ENCODE data around the gene CMTM8.

Gene CMTM8

GRCh38 chr3:32313723-32314473, 75.4 kb downstream of the CMTM8 start:
- no peaks in the 10 kb centered on the region for H3K9me3 ChIP-seq (ENCODE audit: control insufficient read depth, low read length)
- H3K36me3 ChIP-seq (ENCODE audit: control insufficient read depth, insufficient read depth, low read length), result no peaks in the 10 kb centered on the region
- no peak overlapping the region for H3K4me3 ChIP-seq (ENCODE audit: insufficient read depth, low read depth, low read length)
- 84% methylated on average over 5 of the region's 5 CpGs for WGBS, 2 experiments
- no peak overlapping the region for H3K27ac ChIP-seq (ENCODE audit: insufficient read depth, low read depth, low read length, poor library complexity, severe bottlenecking)
- peaks cover 8% of the 10 kb centered on the region for H3K4me1 ChIP-seq (ENCODE audit: control insufficient read depth, insufficient read depth, low read length)
- H3K27me3 ChIP-seq (ENCODE audit: control insufficient read depth, insufficient read depth, low read length, poor library complexity, severe bottlenecking), result no peaks in the 10 kb centered on the region

DNA sequence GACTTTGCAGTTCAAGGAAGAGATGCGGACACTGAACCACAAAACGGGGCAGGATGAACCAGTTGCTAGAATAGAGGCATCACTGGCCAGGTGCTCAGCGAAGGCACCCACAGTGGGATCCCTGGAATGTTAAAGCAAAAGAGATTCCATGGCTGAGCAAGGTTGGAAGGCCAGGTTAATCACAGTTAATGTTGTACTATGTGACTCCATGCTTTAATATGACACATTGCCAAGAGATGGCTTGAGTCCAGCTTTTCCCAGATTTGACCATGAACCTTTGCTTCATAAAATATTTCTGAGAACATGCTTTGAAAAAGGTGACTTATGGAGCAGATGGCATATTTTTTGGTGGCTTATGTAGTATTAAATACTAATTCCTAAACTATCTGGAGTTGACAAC, 77.0 kb downstream of the CMTM8 start:
- H3K27ac ChIP-seq (ENCODE audit: insufficient read depth, low read depth, low read length, poor library complexity, severe bottlenecking), result no peak overlapping the region
- no peaks in the 10 kb centered on the region for H3K36me3 ChIP-seq (ENCODE audit: control insufficient read depth, insufficient read depth, low read length)
- no peaks in the 10 kb centered on the region for H3K9me3 ChIP-seq (ENCODE audit: control insufficient read depth, low read length)
- WGBS, 2 experiments, result 95 to 97% methylated on average over 3 of the region's 3 CpGs
- no peak overlapping the region for H3K4me3 ChIP-seq (ENCODE audit: insufficient read depth, low read depth, low read length)
- H3K4me1 ChIP-seq (ENCODE audit: control insufficient read depth, insufficient read depth, low read length), result peaks cover 13% of the 10 kb centered on the region
- H3K27me3 ChIP-seq (ENCODE audit: control insufficient read depth, insufficient read depth, low read length, poor library complexity, severe bottlenecking), result no peaks in the 10 kb centered on the region

- Histone ChIP-seq H3K4me1 (ENCODE audit: control insufficient read depth, insufficient read depth, low read length) (peaks cover 22% of the 10 kb centered on the region), H3K27ac (ENCODE audit: insufficient read depth, low read depth, low read length, poor library complexity, severe bottlenecking) (peak overlapping the region; percentile 11), H3K4me3 (ENCODE audit: insufficient read depth, low read depth, low read length) (no peak overlapping the region), H3K36me3 (ENCODE audit: control insufficient read depth, insufficient read depth, low read length) (no peaks in the 10 kb centered on the region), H3K27me3 (ENCODE audit: control insufficient read depth, insufficient read depth, low read length, poor library complexity, severe bottlenecking) (no peaks in the 10 kb centered on the region), H3K9me3 (ENCODE audit: control insufficient read depth, low read length) (no peaks in the 10 kb centered on the region)
- WGBS, 2 experiments, result 56 to 68% methylated on average over 2 of the region's 2 CpGs
Observed at GRCh38 chr3:32316319-32316718, 77.8 kb downstream of the CMTM8 start.

DNA sequence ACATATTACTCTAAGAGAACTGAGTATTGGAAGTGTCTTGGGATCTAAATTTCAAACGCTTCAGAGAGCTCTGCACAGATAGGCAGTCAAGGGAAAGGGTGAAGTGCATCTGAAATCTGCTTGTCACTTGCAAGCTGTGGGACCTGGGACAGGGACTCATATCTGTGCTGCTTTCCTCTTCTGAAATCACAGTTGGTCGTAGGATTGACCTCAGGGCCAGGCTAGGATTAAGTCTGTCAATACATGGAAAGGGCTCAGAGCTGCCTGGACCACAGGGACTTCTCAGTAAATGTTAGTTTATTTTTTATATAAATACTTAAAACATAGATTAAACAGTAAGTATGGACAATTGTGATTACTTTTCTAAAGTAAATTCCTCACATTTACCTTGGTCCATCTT, 78.5 kb downstream of the CMTM8 start:
- H3K9me3 ChIP-seq (ENCODE audit: control insufficient read depth, low read length), result no peaks in the 10 kb centered on the region
- peak overlapping the region; percentile 11 for H3K27ac ChIP-seq (ENCODE audit: insufficient read depth, low read depth, low read length, poor library complexity, severe bottlenecking)
- H3K4me3 ChIP-seq (ENCODE audit: insufficient read depth, low read depth, low read length), result no peak overlapping the region
- H3K27me3 ChIP-seq (ENCODE audit: control insufficient read depth, insufficient read depth, low read length, poor library complexity, severe bottlenecking), result no peaks in the 10 kb centered on the region
- no peaks in the 10 kb centered on the region for H3K36me3 ChIP-seq (ENCODE audit: control insufficient read depth, insufficient read depth, low read length)
- 79% methylated on average over 2 of the region's 2 CpGs for WGBS, 2 experiments
- H3K4me1 ChIP-seq (ENCODE audit: control insufficient read depth, insufficient read depth, low read length), result peaks cover 23% of the 10 kb centered on the region

GRCh38 chr3:32319607-32320006, 81.1 kb downstream of the CMTM8 start:
- no peak overlapping the region for H3K4me3 ChIP-seq (ENCODE audit: insufficient read depth, low read depth, low read length)
- no peaks in the 10 kb centered on the region for H3K36me3 ChIP-seq (ENCODE audit: control insufficient read depth, insufficient read depth, low read length)
- WGBS, 2 experiments, result 90 to 97% methylated on average over 2 of the region's 2 CpGs
- H3K27ac ChIP-seq (ENCODE audit: insufficient read depth, low read depth, low read length, poor library complexity, severe bottlenecking), result no peak overlapping the region
- no peaks in the 10 kb centered on the region for H3K27me3 ChIP-seq (ENCODE audit: control insufficient read depth, insufficient read depth, low read length, poor library complexity, severe bottlenecking)
- H3K4me1 ChIP-seq (ENCODE audit: control insufficient read depth, insufficient read depth, low read length), result peaks cover 34% of the 10 kb centered on the region
- H3K9me3 ChIP-seq (ENCODE audit: control insufficient read depth, low read length), result no peaks in the 10 kb centered on the region

DNA sequence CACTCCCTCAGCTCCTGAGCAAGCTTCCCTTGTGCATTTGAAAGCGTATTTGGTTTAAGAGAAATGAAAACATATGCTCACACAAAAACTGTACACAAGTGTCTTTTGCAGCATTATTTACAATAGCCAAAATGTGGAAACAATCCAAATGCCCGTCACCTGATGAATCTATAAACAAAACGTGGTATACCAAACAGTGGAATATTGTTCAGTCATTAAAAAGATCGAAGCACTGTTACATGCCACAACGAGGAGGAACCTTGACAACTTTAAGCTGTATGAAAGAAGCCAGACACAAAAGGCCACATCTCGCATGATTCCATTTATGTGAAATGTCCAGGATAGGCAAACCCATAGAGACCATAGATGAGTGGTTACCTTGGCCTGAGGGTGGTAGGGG, 81.6 kb downstream of the CMTM8 start:
- H3K27ac ChIP-seq (ENCODE audit: insufficient read depth, low read depth, low read length, poor library complexity, severe bottlenecking), result no peak overlapping the region
- H3K4me3 ChIP-seq (ENCODE audit: insufficient read depth, low read depth, low read length), result no peak overlapping the region
- peaks cover 39% of the 10 kb centered on the region for H3K4me1 ChIP-seq (ENCODE audit: control insufficient read depth, insufficient read depth, low read length)
- WGBS, 2 experiments, result 94 to 96% methylated on average over 6 of the region's 6 CpGs
- H3K9me3 ChIP-seq (ENCODE audit: control insufficient read depth, low read length), result no peaks in the 10 kb centered on the region
- H3K36me3 ChIP-seq (ENCODE audit: control insufficient read depth, insufficient read depth, low read length), result no peaks in the 10 kb centered on the region
- H3K27me3 ChIP-seq (ENCODE audit: control insufficient read depth, insufficient read depth, low read length, poor library complexity, severe bottlenecking), result no peaks in the 10 kb centered on the region

DNA sequence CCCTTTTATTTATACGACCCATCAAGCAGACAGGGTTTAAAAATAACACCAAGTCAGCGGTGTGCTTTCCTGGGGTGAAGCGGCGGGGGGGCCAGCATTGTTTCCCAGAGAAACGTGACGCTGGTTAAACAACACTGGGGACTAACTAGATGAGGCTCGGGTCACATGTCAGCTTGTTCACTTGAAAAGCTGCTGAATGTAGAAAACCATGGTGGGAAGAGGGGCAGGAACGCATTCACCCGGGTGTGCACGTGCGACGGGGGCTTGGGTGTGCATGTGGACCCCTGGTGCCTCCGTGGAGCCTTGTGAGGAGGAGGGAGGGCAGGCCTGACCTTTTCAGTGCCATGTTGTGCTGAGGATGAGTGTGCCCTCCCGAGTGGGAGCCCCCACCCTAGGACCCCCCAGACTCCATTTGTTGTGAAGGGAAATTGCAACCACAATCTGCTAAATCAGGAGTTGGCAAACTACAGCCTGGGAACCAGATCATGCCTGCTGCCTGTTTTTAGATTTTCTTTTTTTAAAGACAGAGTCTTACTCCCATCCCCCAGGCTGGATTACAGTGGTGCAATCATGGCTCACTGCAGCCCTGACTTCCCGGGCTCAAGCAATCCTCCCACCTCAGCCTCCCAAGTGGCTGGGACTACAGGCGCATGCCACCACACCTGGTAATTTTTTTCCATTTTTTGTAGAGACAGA, 82.8 kb downstream of the CMTM8 start:
- H3K36me3 ChIP-seq (ENCODE audit: control insufficient read depth, insufficient read depth, low read length), result no peaks in the 10 kb centered on the region
- peak overlapping the region; percentile 86 for H3K27ac ChIP-seq (ENCODE audit: insufficient read depth, low read depth, low read length, poor library complexity, severe bottlenecking)
- no peaks in the 10 kb centered on the region for H3K9me3 ChIP-seq (ENCODE audit: control insufficient read depth, low read length)
- H3K27me3 ChIP-seq (ENCODE audit: control insufficient read depth, insufficient read depth, low read length, poor library complexity, severe bottlenecking), result no peaks in the 10 kb centered on the region
- peaks cover 51% of the 10 kb centered on the region for H3K4me1 ChIP-seq (ENCODE audit: control insufficient read depth, insufficient read depth, low read length)
- H3K4me3 ChIP-seq (ENCODE audit: insufficient read depth, low read depth, low read length), result no peak overlapping the region
- 27 to 35% methylated on average over 16 of the region's 16 CpGs for WGBS, 2 experiments

GRCh38 chr3:32322311-32322710, 83.8 kb downstream of the CMTM8 start:
- Histone ChIP-seq H3K4me1 (ENCODE audit: control insufficient read depth, insufficient read depth, low read length) (peaks cover 43% of the 10 kb centered on the region), H3K27me3 (ENCODE audit: control insufficient read depth, insufficient read depth, low read length, poor library complexity, severe bottlenecking) (no peaks in the 10 kb centered on the region), H3K27ac (ENCODE audit: insufficient read depth, low read depth, low read length, poor library complexity, severe bottlenecking) (no peak overlapping the region), H3K36me3 (ENCODE audit: control insufficient read depth, insufficient read depth, low read length) (no peaks in the 10 kb centered on the region), H3K4me3 (ENCODE audit: insufficient read depth, low read depth, low read length) (no peak overlapping the region), H3K9me3 (ENCODE audit: control insufficient read depth, low read length) (no peaks in the 10 kb centered on the region)
- WGBS, 2 experiments, result 100% methylated on average over 1 of the region's 1 CpG

DNA sequence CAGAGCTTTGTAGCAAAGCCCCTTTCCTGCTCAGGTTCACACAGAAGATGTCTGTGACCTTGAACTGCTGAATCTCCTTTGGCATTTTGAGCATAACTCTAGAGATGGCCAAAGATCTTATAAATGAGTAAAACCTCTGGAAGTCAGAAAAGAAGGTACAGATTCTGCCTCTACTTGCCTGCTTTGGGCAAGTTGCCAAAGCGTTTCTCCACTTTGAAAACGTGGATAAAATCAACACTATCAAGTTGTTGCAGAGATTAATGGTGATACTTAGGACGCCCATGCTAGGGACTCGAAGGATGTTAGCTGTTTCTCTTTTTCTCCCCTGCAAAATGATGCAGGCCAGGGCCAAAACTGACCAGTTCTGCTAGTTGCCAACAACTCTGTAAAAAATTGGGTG, 85.1 kb downstream of the CMTM8 start:
- H3K27me3 ChIP-seq (ENCODE audit: control insufficient read depth, insufficient read depth, low read length, poor library complexity, severe bottlenecking), result no peaks in the 10 kb centered on the region
- no peaks in the 10 kb centered on the region for H3K36me3 ChIP-seq (ENCODE audit: control insufficient read depth, insufficient read depth, low read length)
- no peak overlapping the region for H3K4me3 ChIP-seq (ENCODE audit: insufficient read depth, low read depth, low read length)
- peaks cover 43% of the 10 kb centered on the region for H3K4me1 ChIP-seq (ENCODE audit: control insufficient read depth, insufficient read depth, low read length)
- no peaks in the 10 kb centered on the region for H3K9me3 ChIP-seq (ENCODE audit: control insufficient read depth, low read length)
- no peak overlapping the region for H3K27ac ChIP-seq (ENCODE audit: insufficient read depth, low read depth, low read length, poor library complexity, severe bottlenecking)
- WGBS, 2 experiments, result 91 to 92% methylated on average over 4 of the region's 4 CpGs

DNA sequence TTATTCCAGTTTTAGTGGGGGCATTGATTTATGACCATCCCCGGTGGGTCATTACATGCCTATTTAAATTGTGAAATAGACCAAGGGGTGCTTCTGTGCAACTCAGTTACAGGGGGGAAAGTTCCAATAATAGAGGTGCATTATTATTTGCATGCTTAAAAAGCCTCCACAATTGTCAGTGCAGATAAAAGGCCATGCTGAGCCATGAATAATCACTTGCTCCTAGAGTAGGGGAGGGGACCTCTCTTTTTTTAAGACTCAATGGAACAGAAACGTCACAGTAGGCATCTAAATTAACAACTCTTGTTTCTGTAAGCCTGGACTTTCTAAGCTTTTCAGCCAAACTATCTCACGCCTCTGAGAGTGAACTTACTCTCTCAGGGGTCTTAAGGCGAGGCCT, 86.7 kb downstream of the CMTM8 start:
- Histone ChIP-seq H3K9me3 (ENCODE audit: control insufficient read depth, low read length) (no peaks in the 10 kb centered on the region), H3K4me3 (ENCODE audit: insufficient read depth, low read depth, low read length) (no peak overlapping the region), H3K36me3 (ENCODE audit: control insufficient read depth, insufficient read depth, low read length) (no peaks in the 10 kb centered on the region), H3K27ac (ENCODE audit: insufficient read depth, low read depth, low read length, poor library complexity, severe bottlenecking) (peak overlapping the region; percentile 47), H3K4me1 (ENCODE audit: control insufficient read depth, insufficient read depth, low read length) (peaks cover 41% of the 10 kb centered on the region), H3K27me3 (ENCODE audit: control insufficient read depth, insufficient read depth, low read length, poor library complexity, severe bottlenecking) (no peaks in the 10 kb centered on the region)
- WGBS, 2 experiments, result 13 to 24% methylated on average over 4 of the region's 4 CpGs

Measured in ectodermal cell (in vitro differentiated cells).